ENCODE measurements around the gene MGAT5B.

DNA sequence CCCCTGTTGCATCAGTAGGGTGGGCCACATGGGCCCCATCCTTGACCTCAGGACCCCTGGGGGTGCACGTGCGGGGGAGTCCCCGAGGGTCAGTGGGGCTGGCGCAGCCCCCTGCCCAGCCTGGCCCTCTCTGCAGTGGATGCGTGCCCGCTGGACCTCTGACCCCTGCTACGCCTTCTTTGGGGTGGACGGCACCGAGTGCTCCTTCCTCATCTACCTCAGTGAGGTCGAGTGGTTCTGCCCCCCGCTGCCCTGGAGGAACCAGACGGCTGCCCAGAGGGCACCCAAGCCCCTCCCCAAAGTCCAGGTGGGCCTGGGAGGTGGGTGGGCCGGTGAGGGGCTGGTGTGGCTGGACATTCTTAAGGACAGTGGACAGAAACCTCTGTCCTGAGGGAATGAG, 35.9 kb downstream of the MGAT5B start:
- TF ChIP-seq POLR2AphosphoS5 (IDR thresholded peaks at IDR 0.05; ENCODE audit: low read depth) (no peak), ZNF331 (CRISPR knock-in tag; IDR thresholded peaks at IDR 0.05; ENCODE audit: low read depth) (no peak), EZH2 (IDR thresholded peaks at IDR 0.05; ENCODE audit: low read depth, unreplicated experiment) (no peak), CREB1 (CRISPR knock-in tag; IDR thresholded peaks at IDR 0.05; ENCODE audit: low read depth) (no peak)
- TF ChIP-seq, protein P1, sequence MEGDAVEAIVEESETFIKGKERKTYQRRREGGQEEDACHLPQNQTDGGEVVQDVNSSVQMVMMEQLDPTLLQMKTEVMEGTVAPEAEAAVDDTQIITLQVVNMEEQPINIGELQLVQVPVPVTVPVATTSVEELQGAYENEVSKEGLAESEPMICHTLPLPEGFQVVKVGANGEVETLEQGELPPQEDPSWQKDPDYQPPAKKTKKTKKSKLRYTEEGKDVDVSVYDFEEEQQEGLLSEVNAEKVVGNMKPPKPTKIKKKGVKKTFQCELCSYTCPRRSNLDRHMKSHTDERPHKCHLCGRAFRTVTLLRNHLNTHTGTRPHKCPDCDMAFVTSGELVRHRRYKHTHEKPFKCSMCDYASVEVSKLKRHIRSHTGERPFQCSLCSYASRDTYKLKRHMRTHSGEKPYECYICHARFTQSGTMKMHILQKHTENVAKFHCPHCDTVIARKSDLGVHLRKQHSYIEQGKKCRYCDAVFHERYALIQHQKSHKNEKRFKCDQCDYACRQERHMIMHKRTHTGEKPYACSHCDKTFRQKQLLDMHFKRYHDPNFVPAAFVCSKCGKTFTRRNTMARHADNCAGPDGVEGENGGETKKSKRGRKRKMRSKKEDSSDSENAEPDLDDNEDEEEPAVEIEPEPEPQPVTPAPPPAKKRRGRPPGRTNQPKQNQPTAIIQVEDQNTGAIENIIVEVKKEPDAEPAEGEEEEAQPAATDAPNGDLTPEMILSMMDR (conservative IDR thresholded peaks at IDR 0.05; ENCODE audit: low read depth in 2 of 2) = no peak
- TF ChIP-seq, protein P2, sequence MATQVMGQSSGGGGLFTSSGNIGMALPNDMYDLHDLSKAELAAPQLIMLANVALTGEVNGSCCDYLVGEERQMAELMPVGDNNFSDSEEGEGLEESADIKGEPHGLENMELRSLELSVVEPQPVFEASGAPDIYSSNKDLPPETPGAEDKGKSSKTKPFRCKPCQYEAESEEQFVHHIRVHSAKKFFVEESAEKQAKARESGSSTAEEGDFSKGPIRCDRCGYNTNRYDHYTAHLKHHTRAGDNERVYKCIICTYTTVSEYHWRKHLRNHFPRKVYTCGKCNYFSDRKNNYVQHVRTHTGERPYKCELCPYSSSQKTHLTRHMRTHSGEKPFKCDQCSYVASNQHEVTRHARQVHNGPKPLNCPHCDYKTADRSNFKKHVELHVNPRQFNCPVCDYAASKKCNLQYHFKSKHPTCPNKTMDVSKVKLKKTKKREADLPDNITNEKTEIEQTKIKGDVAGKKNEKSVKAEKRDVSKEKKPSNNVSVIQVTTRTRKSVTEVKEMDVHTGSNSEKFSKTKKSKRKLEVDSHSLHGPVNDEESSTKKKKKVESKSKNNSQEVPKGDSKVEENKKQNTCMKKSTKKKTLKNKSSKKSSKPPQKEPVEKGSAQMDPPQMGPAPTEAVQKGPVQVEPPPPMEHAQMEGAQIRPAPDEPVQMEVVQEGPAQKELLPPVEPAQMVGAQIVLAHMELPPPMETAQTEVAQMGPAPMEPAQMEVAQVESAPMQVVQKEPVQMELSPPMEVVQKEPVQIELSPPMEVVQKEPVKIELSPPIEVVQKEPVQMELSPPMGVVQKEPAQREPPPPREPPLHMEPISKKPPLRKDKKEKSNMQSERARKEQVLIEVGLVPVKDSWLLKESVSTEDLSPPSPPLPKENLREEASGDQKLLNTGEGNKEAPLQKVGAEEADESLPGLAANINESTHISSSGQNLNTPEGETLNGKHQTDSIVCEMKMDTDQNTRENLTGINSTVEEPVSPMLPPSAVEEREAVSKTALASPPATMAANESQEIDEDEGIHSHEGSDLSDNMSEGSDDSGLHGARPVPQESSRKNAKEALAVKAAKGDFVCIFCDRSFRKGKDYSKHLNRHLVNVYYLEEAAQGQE (IDR thresholded peaks at IDR 0.05; ENCODE audit: unreplicated experiment) = no peak
